ENCODE data around the gene PIP4K2B. TPM values are rescaled to one million over a fixed set of nuclear protein-coding genes. Genes with fewer than 3 reads are reported as not detected.

Gene PIP4K2B
- total RNA-seq, 2 experiments from 2014 or later = 42.0 to 45.7 TPM

DNA sequence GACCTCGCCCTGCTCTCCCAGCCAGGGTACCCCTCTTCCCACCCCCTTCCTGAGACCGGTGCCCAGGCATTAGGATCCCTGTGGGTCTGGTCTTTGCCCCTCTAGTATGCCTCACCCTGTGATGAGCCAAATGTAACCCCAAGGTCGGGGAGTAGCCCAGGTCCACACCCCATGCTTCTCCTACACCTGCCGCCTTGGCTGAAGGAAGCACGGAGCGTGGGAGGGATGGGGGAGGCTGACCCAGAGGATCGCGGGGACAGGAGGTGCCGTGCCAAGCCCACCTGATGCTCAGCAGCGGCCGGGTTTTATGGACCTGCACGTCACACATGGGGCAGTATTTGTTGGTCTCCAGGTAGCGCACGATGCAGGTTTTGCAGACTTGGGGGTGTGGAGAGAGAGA lies 60.1 kb downstream of the PIP4K2B start:
- no peaks in the 10 kb centered on the region for H3K36me3 Mint-ChIP-seq (ENCODE audit: low read depth)
- H3K4me3 Mint-ChIP-seq = no peak overlapping the region
- peaks cover 5% of the 10 kb centered on the region for H3K27me3 Mint-ChIP-seq
- ChIA-PET POLR2A (no interaction called here), CTCF (no interaction called here)
- H3K9me3 Mint-ChIP-seq = no peaks in the 10 kb centered on the region
- H3K27ac Mint-ChIP-seq = no peak overlapping the region
- peaks cover 22% of the 10 kb centered on the region for H3K4me1 Mint-ChIP-seq
- DNase-seq = no peak

GRCh38 chr17:38738686-38739085 lies 60.7 kb downstream of the PIP4K2B start:
- peaks cover 27% of the 10 kb centered on the region for H3K4me1 Mint-ChIP-seq
- no peak overlapping the region for H3K27ac Mint-ChIP-seq

DNA sequence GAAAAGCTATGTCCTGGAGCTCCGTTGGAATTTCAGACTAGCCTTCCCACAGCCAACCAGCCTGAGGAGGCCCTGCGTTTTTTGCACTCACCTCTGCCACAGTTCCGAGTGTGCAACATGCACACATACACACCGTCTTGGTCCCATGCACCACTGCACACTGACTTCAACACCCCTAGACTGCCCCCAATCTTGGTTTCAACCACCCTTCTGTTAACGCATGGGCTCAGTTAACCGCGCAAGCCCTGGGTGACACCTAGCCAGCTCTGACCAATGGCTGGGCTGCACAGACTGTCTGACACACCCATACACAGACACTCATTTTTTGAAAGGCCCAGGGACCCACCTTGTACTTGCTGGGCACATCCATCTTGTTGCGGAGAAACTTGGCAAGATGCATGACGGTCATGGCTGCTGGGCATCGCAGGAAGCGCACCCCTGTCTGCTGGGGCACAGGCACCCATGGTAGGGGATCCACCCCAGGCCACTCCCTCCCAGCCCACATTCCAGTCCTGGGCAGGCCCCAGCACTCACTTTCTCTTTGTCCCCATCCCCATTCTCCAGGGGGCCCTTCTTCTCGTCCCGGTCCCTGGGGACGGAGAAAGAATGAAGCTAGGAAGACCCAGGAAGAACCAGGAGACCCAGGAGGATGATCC lies 61.2 kb downstream of the PIP4K2B start:
- Mint-ChIP-seq H3K36me3 (ENCODE audit: low read depth) (peaks cover 3% of the 10 kb centered on the region), H3K4me3 (no peak overlapping the region), H3K27ac (no peak overlapping the region), H3K9me3 (no peaks in the 10 kb centered on the region), H3K4me1 (peaks cover 28% of the 10 kb centered on the region), H3K27me3 (peaks cover 5% of the 10 kb centered on the region)
- DNase-seq = no peak
- ChIA-PET CTCF (interaction anchor here (0.6 to 4.8 kb wide), 4 partner anchors 11 to 1351 kb away, joined by 3 to 86 read pairs (median 4); partner anchors contain the start of gene EPOP), POLR2A (interaction anchor here (1.4 kb wide), 1 partner anchor 10 kb away, joined by 6 read pairs; no protein-coding TSS in a partner anchor)

More at GRCh38 chr17:38738686-38739085, 60.7 kb downstream of the PIP4K2B start:
- Mint-ChIP-seq H3K27me3 (peaks cover 5% of the 10 kb centered on the region), H3K9me3 (no peaks in the 10 kb centered on the region), H3K4me3 (no peak overlapping the region), H3K36me3 (ENCODE audit: low read depth) (peaks cover under 1% of the 10 kb centered on the region)
- CTCF ChIA-PET = interaction anchor here (0.8 kb wide), 1 partner anchor 20 kb away, joined by 4 read pairs; no protein-coding TSS in a partner anchor
- POLR2A ChIA-PET = no interaction called here
- no peak for DNase-seq

- POLR2A ChIA-PET = interaction anchor here (0.7 to 3.4 kb wide), 7 partner anchors 13 to 66 kb away, joined by 3 to 22 read pairs (median 6); partner anchors contain the start of genes EPOP, MLLT6 and PSMB3
- Mint-ChIP-seq H3K9me3 (no peaks in the 10 kb centered on the region), H3K27ac (no peak overlapping the region), H3K4me1 (peaks cover 43% of the 10 kb centered on the region), H3K36me3 (ENCODE audit: low read depth) (peaks cover 13% of the 10 kb centered on the region), H3K4me3 (no peak overlapping the region), H3K27me3 (peaks cover 3% of the 10 kb centered on the region)
- CTCF ChIA-PET = interaction anchor here (0.5 to 4.8 kb wide), 32 partner anchors 8 to 888 kb away, joined by 3 to 86 read pairs (median 4); partner anchors contain the start of genes EPOP, MLLT6, PSMB3 and RPL19
- peak; percentile 74 for DNase-seq
Measured at GRCh38 chr17:38735161-38735997, 64.0 kb downstream of the PIP4K2B start.

GRCh38 chr17:38733982-38734973 lies 65.1 kb downstream of the PIP4K2B start:
- H3K4me1 Mint-ChIP-seq = peaks cover 46% of the 10 kb centered on the region
- DNase-seq = no peak
- H3K27ac Mint-ChIP-seq = peak overlapping the region; percentile 28
- H3K36me3 Mint-ChIP-seq (ENCODE audit: low read depth) = peaks cover 16% of the 10 kb centered on the region
- ChIA-PET POLR2A (interaction anchor here (0.7 to 3.4 kb wide), 6 partner anchors 18 to 65 kb away, joined by 3 to 22 read pairs (median 5); partner anchors contain the start of genes EPOP, MLLT6 and PSMB3), CTCF (interaction anchor here (0.6 to 4.8 kb wide), 24 partner anchors 10 to 887 kb away, joined by 3 to 86 read pairs (median 6); partner anchors contain the start of genes EPOP, MLLT6, PSMB3 and RPL23)
- no peaks in the 10 kb centered on the region for H3K9me3 Mint-ChIP-seq
- H3K27me3 Mint-ChIP-seq = peaks cover 2% of the 10 kb centered on the region
- no peak overlapping the region for H3K4me3 Mint-ChIP-seq

DNA sequence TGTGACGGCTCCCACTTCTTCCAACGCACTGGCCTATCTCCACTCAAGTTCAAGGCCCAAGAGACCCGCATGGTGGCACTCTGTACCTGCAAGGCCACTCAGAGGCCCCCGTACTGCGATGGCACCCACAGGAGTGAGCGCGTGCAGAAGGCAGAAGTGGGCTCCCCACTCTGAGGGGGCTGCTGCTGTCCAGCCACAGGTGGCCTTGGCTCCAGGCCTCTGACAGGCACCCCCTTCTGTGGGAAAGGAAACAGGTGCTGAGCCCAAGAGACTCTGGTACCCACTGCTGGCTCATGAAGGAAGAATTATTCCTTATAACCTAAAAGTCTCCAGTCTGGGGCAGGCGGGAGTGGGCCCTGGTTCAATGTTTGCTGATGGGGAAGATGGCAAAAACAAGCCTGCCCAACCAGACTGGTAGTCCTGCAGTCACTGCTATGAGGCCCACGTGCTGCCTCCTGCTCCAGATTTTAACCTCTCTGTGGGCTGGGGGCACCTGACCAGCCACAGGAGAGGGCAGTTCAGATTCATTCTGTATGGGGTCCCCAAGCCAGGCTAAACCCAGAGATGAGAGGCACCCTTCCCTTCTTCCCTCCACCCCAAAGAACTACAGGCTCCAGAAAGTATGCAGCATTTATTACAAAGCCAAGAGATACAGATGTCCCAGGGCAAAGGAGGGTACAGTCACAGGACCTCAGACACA lies 65.9 kb downstream of the PIP4K2B start:
- Mint-ChIP-seq H3K4me1 (peaks cover 55% of the 10 kb centered on the region), H3K27me3 (no peaks in the 10 kb centered on the region), H3K4me3 (peak overlapping the region; percentile 11), H3K27ac (peak overlapping the region; percentile 63), H3K36me3 (ENCODE audit: low read depth) (peaks cover 24% of the 10 kb centered on the region), H3K9me3 (no peaks in the 10 kb centered on the region)
- no peak for DNase-seq
- POLR2A ChIA-PET = interaction anchor here (3.4 kb wide), 1 partner anchor 58 kb away, joined by 15 read pairs; the partner anchor contains the start of gene EPOP
- CTCF ChIA-PET = interaction anchor here (2.5 to 4.8 kb wide), 2 partner anchors 27 to 57 kb away, joined by 17 to 86 read pairs; partner anchors contain the start of gene EPOP

DNA sequence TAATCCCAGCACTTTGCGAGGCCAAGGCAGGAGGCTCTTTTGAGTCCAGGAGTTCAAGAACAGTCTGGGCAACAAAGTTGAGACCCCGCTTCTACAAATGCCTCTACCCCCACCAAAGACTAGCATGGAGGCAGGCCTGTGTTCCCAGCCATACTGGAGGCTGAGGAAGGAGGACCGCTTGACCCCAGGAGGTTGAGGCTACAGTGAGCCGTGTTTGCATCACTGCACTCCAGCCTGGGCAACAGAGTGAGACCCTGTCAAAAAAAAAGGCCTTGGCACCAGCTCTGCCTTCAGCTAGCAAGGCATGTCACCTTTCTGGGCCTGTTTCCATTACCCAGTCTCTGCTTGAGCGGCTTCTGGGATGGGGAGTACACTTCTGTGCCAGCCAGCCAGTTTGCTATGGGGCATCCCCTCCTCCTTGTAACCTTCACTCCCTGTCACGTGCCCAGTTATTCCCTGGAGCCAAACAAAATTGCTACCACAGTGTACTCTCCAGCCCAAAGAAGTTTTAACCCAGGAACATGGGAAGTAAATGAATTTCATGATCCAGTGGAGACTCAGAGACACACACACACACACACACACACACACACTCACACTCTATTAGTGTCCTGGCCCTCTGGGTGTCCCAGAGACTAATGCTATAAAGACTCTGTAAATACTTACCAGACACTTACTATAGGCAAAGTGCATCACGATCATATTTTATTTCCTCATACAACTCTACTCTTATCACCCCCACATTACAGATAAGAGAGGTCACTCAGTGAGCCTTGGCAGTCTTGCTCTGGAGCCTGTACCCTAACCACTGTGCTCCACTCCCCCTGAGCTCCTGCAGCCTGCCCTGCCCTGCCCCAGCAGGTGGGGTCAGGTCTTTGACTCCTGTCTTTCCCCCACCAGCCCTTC lies 66.7 kb downstream of the PIP4K2B start:
- no peaks in the 10 kb centered on the region for H3K9me3 Mint-ChIP-seq
- H3K36me3 Mint-ChIP-seq (ENCODE audit: low read depth) = peaks cover 32% of the 10 kb centered on the region
- peak overlapping the region; percentile 73 for H3K27ac Mint-ChIP-seq
- no peak for DNase-seq
- peaks cover 63% of the 10 kb centered on the region for H3K4me1 Mint-ChIP-seq
- POLR2A ChIA-PET = interaction anchor here (1.1 to 4.8 kb wide), 7 partner anchors 13 to 173 kb away, joined by 3 to 52 read pairs (median 10); partner anchors contain the start of genes EPOP, MLLT6 and RPL23
- CTCF ChIA-PET = interaction anchor here (1.8 to 2.6 kb wide), 3 partner anchors 26 to 175 kb away, joined by 5 to 18 read pairs (median 9); no protein-coding TSS in a partner anchor
- H3K27me3 Mint-ChIP-seq = no peaks in the 10 kb centered on the region
- H3K4me3 Mint-ChIP-seq = peak overlapping the region; percentile 99

DNA sequence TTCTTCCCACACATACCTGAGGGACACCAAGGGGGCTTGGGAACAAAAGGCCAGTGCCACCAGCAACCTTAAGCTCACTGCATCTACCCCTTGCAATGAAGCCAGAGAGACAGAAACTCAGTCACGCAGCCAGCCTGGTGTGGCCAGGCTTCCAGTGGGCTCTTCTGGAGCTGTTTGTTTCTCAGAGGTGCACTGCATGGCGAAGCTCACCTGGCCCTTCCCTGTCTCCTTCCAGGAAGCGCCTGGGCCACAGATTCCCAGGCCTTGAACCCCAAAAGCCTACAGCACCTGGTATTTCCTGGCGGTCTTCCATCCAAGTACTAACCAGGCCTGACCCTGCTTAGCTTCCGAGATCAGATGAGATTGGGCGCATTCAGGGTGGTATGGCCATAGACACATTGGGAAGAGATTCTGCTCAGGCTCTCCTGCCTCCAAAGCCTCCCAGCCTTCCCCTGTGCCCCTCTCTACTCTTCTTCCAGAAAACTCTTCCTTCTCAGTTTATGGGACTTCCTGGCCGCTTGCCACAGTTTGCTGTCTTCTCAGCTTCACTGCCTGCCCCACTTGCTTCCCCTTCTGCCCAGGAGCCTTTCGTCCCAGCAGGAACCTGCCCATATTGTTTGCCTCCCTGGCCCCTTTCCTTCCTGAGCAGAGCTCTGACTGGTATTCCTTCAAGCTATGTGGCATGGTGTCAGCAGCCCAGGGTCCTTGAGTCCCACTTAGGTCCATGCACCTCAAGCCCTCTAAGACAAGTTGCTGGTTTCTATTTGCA lies 67.6 kb downstream of the PIP4K2B start:
- Mint-ChIP-seq H3K36me3 (ENCODE audit: low read depth) (peaks cover 34% of the 10 kb centered on the region), H3K4me3 (peak overlapping the region; percentile 99), H3K27ac (peak overlapping the region; percentile 73), H3K27me3 (no peaks in the 10 kb centered on the region), H3K9me3 (no peaks in the 10 kb centered on the region), H3K4me1 (peaks cover 72% of the 10 kb centered on the region)
- DNase-seq = no peak
- ChIA-PET CTCF (interaction anchor here (0.6 to 2.6 kb wide), 6 partner anchors 11 to 174 kb away, joined by 3 to 18 read pairs (median 4); no protein-coding TSS in a partner anchor), POLR2A (interaction anchor here (0.8 to 4.8 kb wide), 12 partner anchors 9 to 173 kb away, joined by 3 to 52 read pairs (median 6); partner anchors contain the start of genes EPOP, MLLT6 and RPL23)

DNA sequence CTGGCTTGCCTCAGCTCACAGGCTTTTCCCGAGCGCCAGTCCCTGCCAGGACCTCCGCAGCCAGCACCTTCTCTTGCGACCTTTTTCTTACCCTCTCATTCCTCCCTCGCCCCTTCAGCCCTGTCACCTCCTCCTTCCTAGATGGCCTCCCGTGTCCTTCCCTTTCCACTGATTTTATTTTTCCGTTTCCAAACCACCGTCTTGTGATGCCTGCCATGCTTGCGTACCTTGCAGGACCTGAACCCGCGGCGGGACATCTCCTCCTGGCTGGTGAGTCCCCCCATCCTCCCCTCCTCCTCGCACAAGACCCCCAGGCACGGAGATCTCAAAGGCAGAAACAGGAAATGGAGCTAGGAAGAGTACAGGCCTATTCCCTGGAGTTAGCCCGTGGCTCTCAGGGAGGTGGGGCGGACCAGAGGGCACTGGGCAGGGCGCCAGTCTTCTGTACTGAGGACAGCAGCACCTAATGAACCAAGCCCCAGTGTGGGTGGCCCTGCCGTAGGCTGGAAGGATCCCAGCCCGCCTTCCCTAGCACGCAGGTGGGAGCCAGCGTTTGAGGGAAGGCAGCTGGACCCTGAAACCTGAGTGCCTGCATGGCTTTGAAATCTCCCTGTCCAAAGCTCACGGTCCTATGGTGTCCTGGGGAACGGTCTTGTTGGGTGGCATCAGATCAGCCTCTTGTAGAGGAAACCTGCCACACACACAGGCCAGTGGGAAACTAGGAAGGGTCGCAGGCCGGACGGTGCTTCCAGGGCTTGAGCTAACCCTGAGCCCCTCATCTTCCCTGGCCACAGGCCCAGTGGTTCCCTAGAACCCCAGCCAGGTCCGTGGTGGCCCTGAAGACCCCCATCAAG lies 68.6 kb downstream of the PIP4K2B start:
- H3K36me3 Mint-ChIP-seq (ENCODE audit: low read depth) = peaks cover 38% of the 10 kb centered on the region
- DNase-seq = no peak
- H3K9me3 Mint-ChIP-seq = no peaks in the 10 kb centered on the region
- ChIA-PET CTCF (interaction anchor here (0.6 to 2.6 kb wide), 7 partner anchors 12 to 173 kb away, joined by 3 to 18 read pairs (median 3); no protein-coding TSS in a partner anchor), POLR2A (interaction anchor here (0.6 to 4.8 kb wide), 13 partner anchors 8 to 172 kb away, joined by 3 to 52 read pairs (median 5); partner anchors contain the start of genes EPOP, MLLT6, PSMB3 and RPL23)
- H3K27ac Mint-ChIP-seq = peak overlapping the region; percentile 92
- H3K4me1 Mint-ChIP-seq = peaks cover 78% of the 10 kb centered on the region
- H3K27me3 Mint-ChIP-seq = no peaks in the 10 kb centered on the region
- peak overlapping the region; percentile 99 for H3K4me3 Mint-ChIP-seq
